K562 (cell line): ENCODE measurements around the gene TUFM. TPM values are rescaled to one million over a fixed set of nuclear protein-coding genes. Genes with fewer than 3 reads are reported as not detected.
A peak's percentile ranks its signal among the peaks of the same experiment; 100 is the strongest.

Experiments
- ATAC-seq: fragments of 200-7000 bp; cut with Tn5 transposase; 3 replicates; pipeline ENCODE4 v1.9.1; 2020; ENCODE audit warnings: moderate library complexity
- BruUV-seq: library from RNA; stranded (reverse); fragments of 400-500 nt; replicated peaks from 2 replicates; lab custom pipeline; 2021; lab: Mats Ljungman, UMichigan
- CTCF ChIA-PET: fragments of 300-600 bp; formaldehyde crosslinking; extraction: SDS; loops from one replicate; lab custom pipeline; 2021; ENCODE audit warnings: low intra/inter-chr PET ratio; lab: Yijun Ruan, JAX
- POLR2A ChIA-PET: fragments of 300-600, 350-650 bp; sonication (Branson Sonifier 250); formaldehyde crosslinking; extraction: SDS; loops from one replicate; lab custom pipeline; 2021; ENCODE audit warnings: antibody characterized with exemption, inconsistent platforms; lab: Yijun Ruan, JAX
- DNase-seq, 4 experiments: peaks; one replicate each; pipeline versions ENCODE4 v3.0.0 to v3.0.0-alpha.2; 2011 to 2018; ENCODE audit warnings: low spot score in 3 of 4, mixed read lengths in 3 of 4; ENCODE audit errors: extremely low read depth in 1 of 4
- FAIRE-seq: peaks from 2 replicates; lab custom pipeline; 2011; peaks lifted over from hg19 to GRCh38; lab: Jason Lieb, UNC
- H2AFZ ChIP-seq: 2 replicates; pipeline ENCODE4 v1.6.0; 2011; ENCODE audit warnings: low read depth, low read length, control low read depth, inconsistent platforms
- H3K27ac ChIP-seq: fragments of 200-600 bp; 3 replicates; pipeline ENCODE4 v1.8.0; 2011; ENCODE audit warnings: low read depth, mild to moderate bottlenecking, control low read depth, inconsistent platforms, low read length, moderate library complexity, mixed read lengths; ENCODE audit errors: extremely low read depth
- H3K27me3 ChIP-seq, 2 experiments: fragments of 300-600 bp in 1 of 2; 2 replicates in 1 of 2; 3 replicates in 1 of 2; pipeline versions ENCODE4 v1.6.0 to v1.8.0; 2011; ENCODE audit warnings: inconsistent platforms in 2 of 2, low read length in 2 of 2, mild to moderate bottlenecking in 1 of 2, mixed read lengths in 1 of 2, moderate library complexity in 1 of 2; ENCODE audit not compliant: control insufficient read depth in 2 of 2, insufficient read depth in 2 of 2
- H3K36me3 ChIP-seq: fragments of 300-600 bp; 3 replicates; pipeline ENCODE4 v1.8.0; 2011; ENCODE audit warnings: mild to moderate bottlenecking, low read length, inconsistent platforms; ENCODE audit not compliant: control insufficient read depth, insufficient read depth
- H3K4me1 ChIP-seq, 2 experiments: fragments of 200-600 bp in 1 of 2; replicated peaks in 1 of 2; 2 replicates in 1 of 2; 3 replicates in 1 of 2; pipeline versions ENCODE4 v1.5.1 to v1.8.0; 2011; ENCODE audit warnings: inconsistent platforms in 2 of 2, low read length in 2 of 2, mild to moderate bottlenecking in 1 of 2, mixed read lengths in 1 of 2, moderate library complexity in 1 of 2; ENCODE audit not compliant: control insufficient read depth in 2 of 2, insufficient read depth in 2 of 2
- H3K4me2 ChIP-seq: 2 replicates; pipeline ENCODE4 v1.6.1; 2011; ENCODE audit warnings: low read length, control low read depth, inconsistent platforms, mixed read lengths; ENCODE audit not compliant: insufficient read depth
- H3K4me3 ChIP-seq: fragments of 200-600 bp; sonication (generic), shearing (Covaris generic); 2 replicates; pipeline ENCODE4 v1.5.1; 2016; ENCODE audit warnings: control low read depth, inconsistent platforms
- H3K79me2 ChIP-seq: fragments of 200-600 bp; 3 replicates; pipeline ENCODE4 v1.8.0; 2011; ENCODE audit warnings: low read length, inconsistent platforms; ENCODE audit not compliant: control insufficient read depth, insufficient read depth
- H3K9ac ChIP-seq, 2 experiments: 2 replicates each; pipeline versions ENCODE4 v1.6.0 to v1.6.1; 2011; ENCODE audit warnings: low read depth in 2 of 2, low read length in 2 of 2, control low read depth in 1 of 2, inconsistent platforms in 1 of 2, mild to moderate bottlenecking in 1 of 2, mixed read lengths in 1 of 2; ENCODE audit not compliant: insufficient read depth in 1 of 2
- H3K9me1 ChIP-seq: one replicate; pipeline ENCODE4 v1.6.0; 2011; ENCODE audit warnings: inconsistent platforms, mild to moderate bottlenecking, low read length, moderate library complexity; ENCODE audit not compliant: control insufficient read depth, insufficient read depth
- H3K9me3 ChIP-seq: replicated peaks from 2 replicates; pipeline ENCODE4 v1.5.1; 2011; ENCODE audit warnings: low read depth, low read length, inconsistent platforms; ENCODE audit not compliant: control insufficient read depth, insufficient read depth
- H4K20me1 ChIP-seq: replicated peaks from 2 replicates; pipeline ENCODE4 v1.6.1; 2011; ENCODE audit warnings: low read length, inconsistent platforms, mixed read lengths; ENCODE audit not compliant: control insufficient read depth, insufficient read depth
- HNRNPL ChIP-seq: fragments of 200-400 bp; formaldehyde crosslinking; IDR thresholded peaks from 2 replicates; pipeline ENCODE4 v1.6.1; 2017; ENCODE audit warnings: low read depth, mild to moderate bottlenecking, low read length
- LCOR ChIP-seq: sonication (generic); formaldehyde crosslinking; IDR thresholded peaks from 2 replicates; pipeline ENCODE4 v1.8.0; 2022; ENCODE audit warnings: mild to moderate bottlenecking, missing genetic modification reagents
- MCM7 ChIP-seq, 2 experiments: fragments of 450-650 bp; IDR thresholded peaks; 2 replicates each; pipeline ENCODE4 v1.6.1; 2016 to 2018
- MYNN ChIP-seq, 2 experiments: sonication (generic); formaldehyde crosslinking in 1 of 2; IDR thresholded peaks; 2 replicates each; pipeline versions ENCODE4 v1.5.0 to v1.6.1; 2016 to 2020; ENCODE audit warnings: antibody characterized with exemption in 1 of 2, missing genetic modification reagents in 1 of 2
- SREBF1 ChIP-seq: fragments of 150-350 bp; IDR thresholded peaks from 2 replicates; pipeline ENCODE4 v1.6.1; 2014; ENCODE audit warnings: antibody characterized with exemption, low read depth, low read length, borderline replicate concordance
- TCF15 ChIP-seq: fragments of 250-450 bp; sonication (Bioruptor Pico); IDR thresholded peaks from 2 replicates; pipeline ENCODE4 v1.8.0; 2022; ENCODE audit warnings: moderate library complexity, mild to moderate bottlenecking, inconsistent platforms
- WHSC1 ChIP-seq: IDR thresholded peaks from one replicate; pipeline ENCODE4 v1.6.1; 2012; ENCODE audit warnings: low read length, control low read depth, inconsistent platforms
- ZNF121 ChIP-seq: sonication (generic); formaldehyde crosslinking; conservative IDR thresholded peaks from 2 replicates; pipeline ENCODE4 v1.8.0; 2022; ENCODE audit warnings: missing genetic modification reagents
- ZNF311 ChIP-seq: fragments of 250-450 bp; sonication (Bioruptor Pico); IDR thresholded peaks from 2 replicates; pipeline ENCODE4 v1.4.0; 2020; ENCODE audit warnings: mild to moderate bottlenecking, moderate library complexity
- WGBS: fragments of 100-300 bp; shearing (Covaris generic); methylation state at CpG from one replicate; pipeline ENCODE4 v1.1.6; 2016; ENCODE audit warnings: low coverage, mixed read lengths; ENCODE audit not compliant: insufficient coverage; ENCODE audit errors: missing lambda C conversion rate; 5-methylcytosine and 5-hydroxymethylcytosine counted together
- in situ Hi-C: fragments of 300-500 bp; cut with MboI; formaldehyde crosslinking; loops from 4 replicates; pipeline ENCODE4 v1.15.0; 2018; ENCODE audit warnings: inconsistent platforms, mixed read lengths
- intact Hi-C: fragments of 100-400 bp; cut with micrococcal nuclease; formaldehyde crosslinking; loops from 2 replicates; pipeline ENCODE4 v1.14.2; 2022
- polyA plus RNA-seq, 8 experiments: library from polyadenylated mRNA; depleted of rRNA in 4 of 8; stranded (reverse) in 5 of 8; unstranded in 3 of 8; fragments of >200 nt; fragmentation: Nextera tagmentation in 2 of 8; fragmentation: Illumina TruSeq in 1 of 8; extraction: Ambion mirVana in 2 of 8; extraction: Trizol in 1 of 8; gene quantifications; 2 replicates each; pipeline versions ENCODE4 v1.2.1 to v1.2.3, GENCODE V29; 2011 to 2014; ENCODE audit warnings: inconsistent platforms in 1 of 8, missing spikeins in 1 of 8
- total RNA-seq, 7 experiments: library from RNA; depleted of rRNA in 6 of 7; stranded (reverse); fragments of >200 nt in 6 of 7; fragmentation: Illumina TruSeq in 2 of 7; extraction: Trizol in 2 of 7; gene quantifications; 2 replicates each; pipeline versions ENCODE4 v1.2.1 to v1.2.3, GENCODE V29; 2011 to 2021; ENCODE audit warnings: low replicate concordance in 1 of 7
- TF ChIP-seq, protein P1 (sequence below): sonication (generic); formaldehyde crosslinking; IDR thresholded peaks from 2 replicates; pipeline ENCODE4 v1.4.0; 2020; ENCODE audit warnings: mild to moderate bottlenecking, missing genetic modification reagents
- TF ChIP-seq, protein P2 (sequence below): IDR thresholded peaks from 3 replicates; pipeline ENCODE4 v1.6.1; 2011; ENCODE audit warnings: borderline replicate concordance, mild to moderate bottlenecking; ENCODE audit not compliant: insufficient read length, insufficient read depth
- TF ChIP-seq, protein P3 (sequence below), 2 experiments: fragments of 200-800 bp in 1 of 2; sonication (Bioruptor generic) in 1 of 2; sonication (generic) in 1 of 2; formaldehyde crosslinking in 1 of 2; IDR thresholded peaks in 1 of 2; conservative IDR thresholded peaks in 1 of 2; 2 replicates each; pipeline versions ENCODE4 v1.5.0 to v1.6.1; 2016 to 2020; ENCODE audit warnings: missing compliant biosample characterization in 1 of 2, missing genetic modification characterization in 1 of 2, missing genetic modification reagents in 1 of 2

TUFM gene
- total and polyA plus RNA-seq, 9 of the 15 experiments (the other 6 are each of a cell fraction or from before 2014, with no cell fraction given): 34.1 to 434 (median 256) TPM

- TF ChIP-seq, protein P1, sequence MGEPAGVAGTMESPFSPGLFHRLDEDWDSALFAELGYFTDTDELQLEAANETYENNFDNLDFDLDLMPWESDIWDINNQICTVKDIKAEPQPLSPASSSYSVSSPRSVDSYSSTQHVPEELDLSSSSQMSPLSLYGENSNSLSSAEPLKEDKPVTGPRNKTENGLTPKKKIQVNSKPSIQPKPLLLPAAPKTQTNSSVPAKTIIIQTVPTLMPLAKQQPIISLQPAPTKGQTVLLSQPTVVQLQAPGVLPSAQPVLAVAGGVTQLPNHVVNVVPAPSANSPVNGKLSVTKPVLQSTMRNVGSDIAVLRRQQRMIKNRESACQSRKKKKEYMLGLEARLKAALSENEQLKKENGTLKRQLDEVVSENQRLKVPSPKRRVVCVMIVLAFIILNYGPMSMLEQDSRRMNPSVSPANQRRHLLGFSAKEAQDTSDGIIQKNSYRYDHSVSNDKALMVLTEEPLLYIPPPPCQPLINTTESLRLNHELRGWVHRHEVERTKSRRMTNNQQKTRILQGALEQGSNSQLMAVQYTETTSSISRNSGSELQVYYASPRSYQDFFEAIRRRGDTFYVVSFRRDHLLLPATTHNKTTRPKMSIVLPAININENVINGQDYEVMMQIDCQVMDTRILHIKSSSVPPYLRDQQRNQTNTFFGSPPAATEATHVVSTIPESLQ: no peak
- TF ChIP-seq WHSC1: no peak
- no peak for TF ChIP-seq ZNF121
- TF ChIP-seq LCOR: no peak
- TF ChIP-seq, protein P2, sequence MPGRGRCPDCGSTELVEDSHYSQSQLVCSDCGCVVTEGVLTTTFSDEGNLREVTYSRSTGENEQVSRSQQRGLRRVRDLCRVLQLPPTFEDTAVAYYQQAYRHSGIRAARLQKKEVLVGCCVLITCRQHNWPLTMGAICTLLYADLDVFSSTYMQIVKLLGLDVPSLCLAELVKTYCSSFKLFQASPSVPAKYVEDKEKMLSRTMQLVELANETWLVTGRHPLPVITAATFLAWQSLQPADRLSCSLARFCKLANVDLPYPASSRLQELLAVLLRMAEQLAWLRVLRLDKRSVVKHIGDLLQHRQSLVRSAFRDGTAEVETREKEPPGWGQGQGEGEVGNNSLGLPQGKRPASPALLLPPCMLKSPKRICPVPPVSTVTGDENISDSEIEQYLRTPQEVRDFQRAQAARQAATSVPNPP: no peak
- TF ChIP-seq, all 486 proteins: peak for 2
These were observed 2.4 kb downstream of the TUFM start (continued) for GRCh38 chr16:28843766-28844165.

GRCh38 chr16:28842696-28843095, 3.5 kb downstream of the TUFM start:
- Histone ChIP-seq H3K27ac (no peak overlapping the region), H3K79me2 (peaks cover 36% of the 10 kb centered on the region), H3K4me2 (no peak overlapping the region), H4K20me1 (no peaks in the 10 kb centered on the region), H3K4me3 (no peak overlapping the region), H3K27me3 (no peaks in the 10 kb centered on the region), H3K4me1 (peaks cover 4 to 24% of the 10 kb centered on the region in 2 experiments; a peak in 3 of 5 replicates), H3K9me1 (no peaks in the 10 kb centered on the region), H3K9ac (0 out of 4 replicates have a peak overlapping the region, but pooled peaks of 1 of the 2 experiments have one; percentile 3), H3K9me3 (no peaks in the 10 kb centered on the region), H3K36me3 (peaks cover 49% of the 10 kb centered on the region), H2AFZ (no peak overlapping the region)
- intact Hi-C loops (no loop called here), in situ Hi-C loops (no loop called here)
- BruUV-seq: no TSS peak
- ATAC-seq (no peak), FAIRE-seq (no peak), DNase-seq (no peak)
- CTCF ChIA-PET: no interaction called here
- 96% methylated on average over 7 of the region's 7 CpGs for WGBS
- POLR2A ChIA-PET: interaction anchor here (0.6 to 10.1 kb wide), 5 partner anchors 9 to 236 kb away, joined by 3 to 100 read pairs (median 10); partner anchors contain the start of gene SH2B1
- TF ChIP-seq SREBF1 (no peak), HNRNPL (no peak), MYNN (IDR thresholded peaks at IDR 0.05) (no peak), MYNN (CRISPR knock-in tag; IDR thresholded peaks at IDR 0.05) (no peak), ZNF311 (CRISPR knock-in tag) (no peak), MCM7 (IDR thresholded peaks at IDR 0.05) (no peak), TCF15 (CRISPR knock-in tag) (no peak)
- TF ChIP-seq, protein P3, sequence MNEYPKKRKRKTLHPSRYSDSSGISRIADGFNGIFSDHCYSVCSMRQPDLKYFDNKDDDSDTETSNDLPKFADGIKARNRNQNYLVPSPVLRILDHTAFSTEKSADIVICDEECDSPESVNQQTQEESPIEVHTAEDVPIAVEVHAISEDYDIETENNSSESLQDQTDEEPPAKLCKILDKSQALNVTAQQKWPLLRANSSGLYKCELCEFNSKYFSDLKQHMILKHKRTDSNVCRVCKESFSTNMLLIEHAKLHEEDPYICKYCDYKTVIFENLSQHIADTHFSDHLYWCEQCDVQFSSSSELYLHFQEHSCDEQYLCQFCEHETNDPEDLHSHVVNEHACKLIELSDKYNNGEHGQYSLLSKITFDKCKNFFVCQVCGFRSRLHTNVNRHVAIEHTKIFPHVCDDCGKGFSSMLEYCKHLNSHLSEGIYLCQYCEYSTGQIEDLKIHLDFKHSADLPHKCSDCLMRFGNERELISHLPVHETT (CRISPR knock-in tag; conservative IDR thresholded peaks at IDR 0.05 in 1 of 2, IDR thresholded peaks at IDR 0.05 in 1 of 2): no peak
